ENCODE data around the gene ZNF451.

The ZNF451 gene

DNA sequence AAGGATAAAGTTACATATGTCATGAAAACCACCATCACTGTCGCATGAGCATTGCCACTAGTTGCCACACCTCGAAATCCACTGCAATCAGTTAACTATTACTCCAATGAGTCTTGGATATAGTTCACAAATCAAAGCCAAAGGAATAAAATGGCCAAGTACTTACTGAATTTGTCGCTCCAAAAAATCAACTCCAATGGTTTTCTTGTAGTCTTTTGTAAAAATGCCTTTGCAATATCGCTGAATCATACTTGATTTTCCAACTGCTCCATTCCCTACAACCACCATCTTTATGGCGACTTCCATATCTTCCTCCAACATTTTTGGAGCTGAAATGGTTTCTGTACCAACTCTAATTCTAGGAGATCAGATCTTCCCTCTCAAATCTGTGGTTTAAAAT is 120.1 kb downstream of the ZNF451 start:
- H3K27me3 ChIP-seq (ENCODE audit: insufficient read depth, low read length, poor library complexity, severe bottlenecking) = no peaks in the 10 kb centered on the region
- no peaks in the 10 kb centered on the region for H3K9me3 ChIP-seq (ENCODE audit: insufficient read depth, low read depth, low read length)
- no peak overlapping the region for H3K4me2 ChIP-seq (ENCODE audit: low read depth, low read length, poor library complexity, severe bottlenecking)
- H3K4me1 ChIP-seq (ENCODE audit: insufficient read depth, low read length, poor library complexity, severe bottlenecking) = peaks cover 28% of the 10 kb centered on the region
- no peak overlapping the region for H3K9ac ChIP-seq (ENCODE audit: low read depth, low read length, poor library complexity, severe bottlenecking)
- no peaks in the 10 kb centered on the region for H3F3A ChIP-seq (ENCODE audit: low read depth)
- peaks cover 5% of the 10 kb centered on the region; the same call in 1 of the 2 replicates for H3K36me3 ChIP-seq (ENCODE audit: insufficient read depth, low read length)
- TF ChIP-seq, protein P1, sequence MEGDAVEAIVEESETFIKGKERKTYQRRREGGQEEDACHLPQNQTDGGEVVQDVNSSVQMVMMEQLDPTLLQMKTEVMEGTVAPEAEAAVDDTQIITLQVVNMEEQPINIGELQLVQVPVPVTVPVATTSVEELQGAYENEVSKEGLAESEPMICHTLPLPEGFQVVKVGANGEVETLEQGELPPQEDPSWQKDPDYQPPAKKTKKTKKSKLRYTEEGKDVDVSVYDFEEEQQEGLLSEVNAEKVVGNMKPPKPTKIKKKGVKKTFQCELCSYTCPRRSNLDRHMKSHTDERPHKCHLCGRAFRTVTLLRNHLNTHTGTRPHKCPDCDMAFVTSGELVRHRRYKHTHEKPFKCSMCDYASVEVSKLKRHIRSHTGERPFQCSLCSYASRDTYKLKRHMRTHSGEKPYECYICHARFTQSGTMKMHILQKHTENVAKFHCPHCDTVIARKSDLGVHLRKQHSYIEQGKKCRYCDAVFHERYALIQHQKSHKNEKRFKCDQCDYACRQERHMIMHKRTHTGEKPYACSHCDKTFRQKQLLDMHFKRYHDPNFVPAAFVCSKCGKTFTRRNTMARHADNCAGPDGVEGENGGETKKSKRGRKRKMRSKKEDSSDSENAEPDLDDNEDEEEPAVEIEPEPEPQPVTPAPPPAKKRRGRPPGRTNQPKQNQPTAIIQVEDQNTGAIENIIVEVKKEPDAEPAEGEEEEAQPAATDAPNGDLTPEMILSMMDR (conservative IDR thresholded peaks at IDR 0.05; ENCODE audit: low read length) = no peak
- TF ChIP-seq EZH2phosphoT487 (IDR thresholded peaks at IDR 0.05; ENCODE audit: borderline replicate concordance) = no peak
- H3K9me2 ChIP-seq (replicated peaks; ENCODE audit: low read depth, low read length) = no peaks in the 10 kb centered on the region
- peaks cover 8% of the 10 kb centered on the region for H4K20me1 ChIP-seq (ENCODE audit: insufficient read depth, low read length, poor library complexity, severe bottlenecking)
- peaks cover 45% of the 10 kb centered on the region for H3K79me2 ChIP-seq (ENCODE audit: insufficient read depth, low read length)
- no peak overlapping the region for H3K4me3 ChIP-seq (ENCODE audit: low read length, poor library complexity, severe bottlenecking)
- no peak overlapping the region for H2AFZ ChIP-seq (ENCODE audit: low read length)

DNA sequence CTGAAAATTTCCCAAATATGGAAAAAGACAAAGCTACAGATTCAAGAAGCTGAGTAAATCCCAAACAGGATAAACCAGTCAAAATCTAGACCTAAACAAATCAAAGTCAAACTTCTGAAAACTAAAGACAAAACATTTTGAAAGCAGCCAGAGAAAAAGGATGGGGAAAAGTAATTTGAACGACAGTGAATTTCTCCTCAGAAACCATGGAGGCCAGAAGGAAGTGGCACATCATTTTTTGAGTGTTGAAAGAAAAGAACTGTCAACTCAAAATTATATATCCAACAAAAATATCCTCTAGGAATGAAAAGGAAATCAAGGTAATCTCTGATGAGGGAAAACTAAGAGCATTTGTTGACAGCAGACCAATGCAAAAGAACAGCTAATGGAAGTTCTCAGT is 125.3 kb downstream of the ZNF451 start:
- no peak overlapping the region for H3K4me2 ChIP-seq (ENCODE audit: low read depth, low read length, poor library complexity, severe bottlenecking)
- H3K9me2 ChIP-seq (replicated peaks; ENCODE audit: low read depth, low read length) = no peaks in the 10 kb centered on the region
- no peak overlapping the region for H3K9ac ChIP-seq (ENCODE audit: low read depth, low read length, poor library complexity, severe bottlenecking)
- H3F3A ChIP-seq (ENCODE audit: low read depth) = peaks cover 2% of the 10 kb centered on the region; the same call in 1 of the 2 replicates
- TF ChIP-seq, protein P1 (conservative IDR thresholded peaks at IDR 0.05; ENCODE audit: low read length) = no peak
- no peak for TF ChIP-seq EZH2phosphoT487 (IDR thresholded peaks at IDR 0.05; ENCODE audit: borderline replicate concordance)
- no peaks in the 10 kb centered on the region for H3K36me3 ChIP-seq (ENCODE audit: insufficient read depth, low read length)
- H2AFZ ChIP-seq (ENCODE audit: low read length) = no peak overlapping the region
- peaks cover 30% of the 10 kb centered on the region for H4K20me1 ChIP-seq (ENCODE audit: insufficient read depth, low read length, poor library complexity, severe bottlenecking)
- no peak overlapping the region for H3K4me3 ChIP-seq (ENCODE audit: low read length, poor library complexity, severe bottlenecking)
- H3K27me3 ChIP-seq (ENCODE audit: insufficient read depth, low read length, poor library complexity, severe bottlenecking) = no peaks in the 10 kb centered on the region
- 0 out of 2 replicates have a peak, but pooled peaks cover under 1% of the 10 kb centered on the region for H3K9me3 ChIP-seq (ENCODE audit: insufficient read depth, low read depth, low read length)
- H3K4me1 ChIP-seq (ENCODE audit: insufficient read depth, low read length, poor library complexity, severe bottlenecking) = peaks cover 44% of the 10 kb centered on the region
- peaks cover 87% of the 10 kb centered on the region for H3K79me2 ChIP-seq (ENCODE audit: insufficient read depth, low read length)

DNA sequence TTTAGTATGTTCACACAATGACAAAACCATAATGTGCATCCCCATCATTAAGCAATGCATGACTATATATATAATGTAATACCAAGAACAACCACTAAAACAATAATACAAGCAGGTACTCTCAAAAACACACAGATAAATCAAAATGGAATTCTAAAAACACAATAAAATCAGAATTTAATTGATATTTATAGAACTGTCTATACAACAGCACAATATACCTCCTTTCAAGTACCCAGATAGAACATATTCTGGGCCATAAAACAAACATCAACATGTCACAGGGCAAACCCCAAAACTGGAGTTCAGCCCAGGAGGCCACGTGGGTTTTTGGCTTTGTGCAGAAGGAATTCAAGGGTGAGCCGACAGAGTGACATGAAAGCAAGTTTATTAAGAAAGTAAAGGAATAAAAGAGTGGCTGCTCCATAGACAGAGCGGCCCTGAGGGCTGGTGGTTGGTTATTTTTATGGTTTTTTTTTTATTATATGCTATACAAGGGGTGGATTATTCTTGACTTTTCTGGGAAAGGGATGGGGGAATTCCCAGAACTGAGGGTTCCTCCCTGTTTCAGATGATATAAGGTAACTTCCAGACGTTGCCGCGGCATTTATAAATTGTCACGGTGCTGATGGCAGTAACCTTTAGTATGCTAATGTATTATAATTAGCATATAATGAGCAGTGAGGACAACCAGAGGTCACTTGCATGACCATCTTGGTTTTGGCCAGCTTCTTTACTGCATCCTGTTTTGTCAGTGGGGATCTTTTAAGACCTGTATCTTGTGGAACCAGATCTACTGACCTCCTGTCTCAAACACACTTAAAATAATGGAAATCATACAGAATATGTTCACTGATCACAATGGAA is 126.5 kb downstream of the ZNF451 start:
- no peak overlapping the region for H2AFZ ChIP-seq (ENCODE audit: low read length)
- H3K27me3 ChIP-seq (ENCODE audit: insufficient read depth, low read length, poor library complexity, severe bottlenecking) = no peaks in the 10 kb centered on the region
- TF ChIP-seq, protein P1 (conservative IDR thresholded peaks at IDR 0.05; ENCODE audit: low read length) = peak; percentile 51
- no peak for TF ChIP-seq EZH2phosphoT487 (IDR thresholded peaks at IDR 0.05; ENCODE audit: borderline replicate concordance)
- H3K9me2 ChIP-seq (replicated peaks; ENCODE audit: low read depth, low read length) = no peaks in the 10 kb centered on the region
- peaks cover 2% of the 10 kb centered on the region; the same call in 1 of the 2 replicates for H3F3A ChIP-seq (ENCODE audit: low read depth)
- peaks cover 98% of the 10 kb centered on the region for H3K79me2 ChIP-seq (ENCODE audit: insufficient read depth, low read length)
- H3K4me3 ChIP-seq (ENCODE audit: low read length, poor library complexity, severe bottlenecking) = no peak overlapping the region
- H3K4me1 ChIP-seq (ENCODE audit: insufficient read depth, low read length, poor library complexity, severe bottlenecking) = peaks cover 49% of the 10 kb centered on the region
- no peaks in the 10 kb centered on the region for H3K36me3 ChIP-seq (ENCODE audit: insufficient read depth, low read length)
- peaks cover 35% of the 10 kb centered on the region for H4K20me1 ChIP-seq (ENCODE audit: insufficient read depth, low read length, poor library complexity, severe bottlenecking)
- peak overlapping the region; percentile 83 for H3K4me2 ChIP-seq (ENCODE audit: low read depth, low read length, poor library complexity, severe bottlenecking)
- H3K9ac ChIP-seq (ENCODE audit: low read depth, low read length, poor library complexity, severe bottlenecking) = no peak overlapping the region
- peaks cover 3% of the 10 kb centered on the region; the same call in 1 of the 2 replicates for H3K9me3 ChIP-seq (ENCODE audit: insufficient read depth, low read depth, low read length)
